SH-SY5Y (cell line): ENCODE data around the gene FAM120AOS.

Experiments
- GATA2 ChIP-seq: IDR thresholded peaks from 2 replicates; pipeline ENCODE4 v1.6.1; 2011; ENCODE audit warnings: mild to moderate bottlenecking, low read depth, low read length
- GATA3 ChIP-seq: IDR thresholded peaks from 2 replicates; pipeline ENCODE4 v1.6.1; 2011; ENCODE audit warnings: low read depth, mild to moderate bottlenecking, low read length, moderate library complexity

The FAM120AOS gene

DNA sequence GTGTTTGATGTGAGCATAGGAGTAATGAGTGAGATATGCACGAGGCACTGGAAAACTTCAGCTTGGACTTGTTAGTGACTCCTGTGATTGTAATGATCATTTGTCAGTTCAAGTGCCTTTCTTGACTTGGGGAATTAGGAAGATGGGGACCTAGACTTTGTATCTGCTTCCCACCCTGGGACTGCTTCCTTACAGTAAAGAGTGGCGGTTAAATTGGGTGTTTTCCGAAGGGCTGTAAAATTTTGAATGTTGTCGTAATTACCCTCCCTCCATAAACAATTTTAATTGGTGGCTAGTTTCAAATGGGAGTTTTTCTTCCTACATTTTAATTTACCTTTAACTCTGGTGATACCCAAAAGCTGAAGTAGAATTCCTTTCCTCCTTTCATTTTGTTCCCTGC lies 23.5 kb upstream of the FAM120AOS start:
- TF ChIP-seq GATA3 (no peak), GATA2 (no peak)

- TF ChIP-seq GATA3, result no peak
- TF ChIP-seq GATA2, result no peak
Observed at GRCh38 chr9:93475856-93476255, 22.5 kb upstream of the FAM120AOS start.

DNA sequence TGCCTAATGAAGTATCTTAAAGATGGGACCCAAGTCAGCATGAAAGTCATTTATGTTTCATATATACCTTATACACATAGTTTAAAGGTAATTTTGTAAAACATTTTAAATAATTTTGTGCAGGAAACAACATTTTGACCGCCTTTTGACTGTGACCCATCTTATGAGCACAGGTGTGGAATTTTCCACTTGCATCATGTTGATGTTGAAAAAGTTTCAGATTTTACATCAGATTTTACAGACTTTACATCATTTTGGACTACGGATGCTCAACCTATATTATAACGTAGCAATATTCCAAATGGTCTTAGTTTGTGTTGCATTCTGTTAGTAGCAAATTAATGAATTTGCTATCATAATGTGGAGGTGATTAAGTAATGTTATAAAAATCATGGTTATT lies 21.7 kb upstream of the FAM120AOS start:
- no peak for TF ChIP-seq GATA2
- no peak for TF ChIP-seq GATA3

GRCh38 chr9:93473411-93473810 lies 20.0 kb upstream of the FAM120AOS start:
- TF ChIP-seq GATA3 (no peak), GATA2 (no peak)

GRCh38 chr9:93471124-93471523 lies 17.7 kb upstream of the FAM120AOS start:
- no peak for TF ChIP-seq GATA3
- TF ChIP-seq GATA2, result no peak

DNA sequence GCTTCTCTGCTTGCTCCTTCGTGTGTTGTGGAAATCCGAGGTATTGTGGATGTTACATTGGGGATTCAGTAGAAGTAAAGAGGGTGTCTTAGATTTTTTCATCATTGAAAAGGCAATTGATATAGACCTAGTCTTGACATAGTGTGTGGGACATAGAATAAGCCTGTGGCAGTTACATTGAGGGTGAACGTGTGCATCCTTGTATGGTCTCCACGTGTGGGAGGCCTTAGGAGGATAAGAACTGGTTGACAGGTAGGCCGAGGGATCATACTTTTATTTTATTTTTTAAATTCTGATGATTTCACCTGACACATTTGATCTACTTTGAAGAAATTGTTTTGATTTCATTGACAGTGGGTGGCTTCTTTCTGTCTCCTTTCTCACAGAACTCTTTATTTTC lies 17.0 kb upstream of the FAM120AOS start:
- no peak for TF ChIP-seq GATA2
- no peak for TF ChIP-seq GATA3

- no peak for TF ChIP-seq GATA2
Observed at GRCh38 chr9:93468763-93469456, 15.5 kb upstream of the FAM120AOS start.

GRCh38 chr9:93467462-93467861 lies 14.1 kb upstream of the FAM120AOS start:
- TF ChIP-seq GATA2 (no peak), GATA3 (no peak)

GRCh38 chr9:93467062-93467416 lies 13.7 kb upstream of the FAM120AOS start:
- TF ChIP-seq GATA3, result no peak
- TF ChIP-seq GATA2, result no peak

GRCh38 chr9:93466416-93467061 lies 13.2 kb upstream of the FAM120AOS start:
- no peak for TF ChIP-seq GATA2
- TF ChIP-seq GATA3, result no peak

DNA sequence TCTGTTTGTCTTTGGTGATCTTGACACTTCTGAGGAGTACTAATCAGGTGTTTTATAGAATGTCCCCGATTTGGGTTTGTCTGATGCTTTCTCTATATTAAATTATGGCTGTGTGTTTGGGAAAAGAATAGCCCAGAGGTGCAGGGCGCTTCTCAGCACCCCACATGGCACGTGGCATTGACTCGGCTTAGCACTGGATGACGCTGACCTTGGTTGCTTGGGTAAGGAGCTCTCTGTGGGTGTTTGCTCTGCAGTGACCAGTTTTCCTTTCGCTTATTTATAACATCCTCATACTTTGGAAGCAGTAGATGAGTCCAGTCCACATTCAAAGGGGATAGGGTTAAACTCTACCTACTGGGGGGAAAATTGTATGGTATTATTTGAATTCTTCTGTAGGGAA lies 12.5 kb upstream of the FAM120AOS start:
- TF ChIP-seq GATA2, result no peak
- TF ChIP-seq GATA3, result no peak

- TF ChIP-seq GATA2 (no peak), GATA3 (no peak)
Observed at GRCh38 chr9:93464876-93465275, 11.5 kb upstream of the FAM120AOS start.

- TF ChIP-seq GATA2 (no peak), GATA3 (no peak)
Observed at GRCh38 chr9:93464395-93464794, 11.0 kb upstream of the FAM120AOS start.

- TF ChIP-seq GATA3, result no peak
- TF ChIP-seq GATA2, result no peak
Observed at GRCh38 chr9:93463638-93464248, 10.4 kb upstream of the FAM120AOS start.

- no peak for TF ChIP-seq GATA3
- no peak for TF ChIP-seq GATA2
Observed at GRCh38 chr9:93461821-93462220, 8.4 kb upstream of the FAM120AOS start.

DNA sequence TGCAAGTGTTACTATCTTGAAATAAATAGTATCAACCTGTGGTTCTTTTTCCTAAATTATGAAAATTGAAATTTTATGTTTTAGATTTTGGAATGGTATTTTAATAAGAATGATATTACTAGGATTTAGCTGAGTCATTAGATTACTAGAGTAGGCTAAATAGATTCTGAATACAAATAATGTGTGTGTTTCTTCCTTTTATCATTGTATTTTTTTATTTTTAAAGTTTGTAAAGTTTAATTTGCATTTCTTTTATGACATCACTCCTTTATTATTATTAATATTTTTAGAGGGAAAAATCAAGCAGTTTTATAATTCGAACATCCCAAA lies 8.0 kb upstream of the FAM120AOS start:
- TF ChIP-seq GATA3 (no peak), GATA2 (no peak)
